NCI-H748 treated with DMSO at 0.1 percent for 48 hours (cell line): ENCODE data around the gene FBXO5.
"Not testable (repeated sequence)": the region's sequence is repeated elsewhere in the genome, so short reads cannot be mapped to it uniquely, and the experiment has no call there.

Experiments used
- DNase-seq: peaks from one replicate; lab custom pipeline; 2025; lab: John Stamatoyannopoulos, UW

FBXO5 gene, protein sequence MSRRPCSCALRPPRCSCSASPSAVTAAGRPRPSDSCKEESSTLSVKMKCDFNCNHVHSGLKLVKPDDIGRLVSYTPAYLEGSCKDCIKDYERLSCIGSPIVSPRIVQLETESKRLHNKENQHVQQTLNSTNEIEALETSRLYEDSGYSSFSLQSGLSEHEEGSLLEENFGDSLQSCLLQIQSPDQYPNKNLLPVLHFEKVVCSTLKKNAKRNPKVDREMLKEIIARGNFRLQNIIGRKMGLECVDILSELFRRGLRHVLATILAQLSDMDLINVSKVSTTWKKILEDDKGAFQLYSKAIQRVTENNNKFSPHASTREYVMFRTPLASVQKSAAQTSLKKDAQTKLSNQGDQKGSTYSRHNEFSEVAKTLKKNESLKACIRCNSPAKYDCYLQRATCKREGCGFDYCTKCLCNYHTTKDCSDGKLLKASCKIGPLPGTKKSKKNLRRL

GRCh38 chr6:152982904-152983636 lies at the start of gene FBXO5:
Gene FBXO5 (minus strand): TSS chr6:152983041. CDS start chr6:152982959, 82 bp downstream.
- DNase-seq = peak; percentile 94

- DNase-seq = peak; percentile 18
Observed at GRCh38 chr6:153032255-153032882, 49.5 kb upstream of the FBXO5 start.

DNA sequence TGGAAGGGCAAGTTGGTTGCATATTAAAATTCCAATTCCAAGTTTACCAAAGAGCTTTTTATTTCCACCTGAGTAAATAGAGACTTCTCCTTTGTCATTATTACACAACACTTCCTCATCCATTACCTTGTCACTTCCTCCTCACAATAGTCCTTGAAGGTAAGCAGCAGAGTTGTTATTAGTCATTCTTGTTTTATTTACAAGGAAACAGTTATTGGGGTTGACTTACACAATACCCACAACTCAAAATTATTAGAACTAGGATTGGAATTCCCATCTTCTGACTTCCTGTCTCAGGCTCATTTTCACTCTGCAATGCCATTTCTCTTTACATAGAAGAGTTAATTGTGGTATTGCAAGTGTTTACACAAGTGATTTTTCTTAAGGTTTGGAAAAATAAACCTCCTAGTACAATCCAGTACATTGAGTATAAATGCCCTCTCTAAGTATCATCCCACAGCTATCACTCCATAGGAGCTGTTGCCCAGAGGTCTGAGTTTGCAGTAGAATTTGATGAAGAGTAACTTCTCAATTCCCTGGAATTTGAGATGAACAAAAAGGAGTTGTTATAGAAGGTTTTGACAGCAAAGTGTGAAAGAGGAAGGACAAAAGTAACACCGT lies 48.6 kb upstream of the FBXO5 start:
- DNase-seq = no peak

DNA sequence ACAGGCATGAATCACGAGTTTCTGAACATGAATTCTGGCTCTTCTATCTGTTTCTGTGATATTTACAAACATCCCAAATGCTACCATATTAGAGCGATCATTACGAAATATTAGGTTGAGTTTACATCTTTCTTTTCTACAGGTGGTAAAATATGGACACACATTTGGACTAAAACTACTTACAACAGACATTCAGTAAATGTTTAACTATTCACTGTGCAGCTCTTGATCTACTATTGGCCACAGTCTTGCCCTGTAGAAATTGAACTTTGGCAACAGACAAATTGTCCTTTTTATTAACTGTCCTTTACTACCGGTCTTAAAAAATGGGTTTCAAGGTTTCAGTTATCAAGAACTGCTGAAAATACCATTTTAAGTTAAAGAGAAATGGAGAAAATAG lies 46.1 kb upstream of the FBXO5 start:
- no peak for DNase-seq

DNA sequence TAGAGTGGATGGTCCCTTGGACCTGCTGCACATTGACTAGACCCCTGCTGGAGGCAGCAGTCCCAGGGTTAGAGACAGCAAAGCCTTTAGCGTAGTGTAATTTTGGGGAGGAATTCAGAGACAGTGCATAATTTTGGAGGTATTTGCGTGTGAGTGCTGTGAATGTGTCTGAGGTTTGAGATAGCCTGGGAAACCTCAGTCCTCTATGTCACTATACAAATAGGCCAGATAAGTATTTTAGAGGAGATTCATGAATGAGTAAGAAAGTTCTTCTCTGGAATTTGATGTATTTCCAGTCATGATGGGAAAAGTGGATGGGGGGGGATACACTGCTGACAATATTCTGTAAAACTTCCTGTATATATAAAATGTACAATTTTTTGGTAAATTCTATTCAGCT lies 45.4 kb upstream of the FBXO5 start:
- DNase-seq = no peak

DNA sequence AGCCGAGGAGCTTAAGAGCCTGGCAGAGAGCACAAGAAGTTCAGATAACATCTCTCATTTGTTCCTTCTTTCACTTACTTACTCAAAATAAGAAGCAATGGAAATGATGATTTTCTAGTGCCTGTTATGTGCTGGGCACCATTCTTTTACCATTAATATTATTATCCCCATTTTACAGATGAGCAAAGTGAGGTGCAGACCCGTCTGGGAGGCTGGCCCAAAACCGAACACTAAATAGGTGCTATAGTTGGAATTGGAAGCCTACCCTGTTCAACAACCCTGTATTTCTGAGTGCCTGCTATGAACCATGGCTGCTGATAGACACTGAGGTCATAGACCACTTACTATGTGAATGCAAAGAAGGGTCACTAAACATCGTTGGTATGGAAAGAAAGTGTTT lies 44.6 kb upstream of the FBXO5 start:
- DNase-seq = no peak

DNA sequence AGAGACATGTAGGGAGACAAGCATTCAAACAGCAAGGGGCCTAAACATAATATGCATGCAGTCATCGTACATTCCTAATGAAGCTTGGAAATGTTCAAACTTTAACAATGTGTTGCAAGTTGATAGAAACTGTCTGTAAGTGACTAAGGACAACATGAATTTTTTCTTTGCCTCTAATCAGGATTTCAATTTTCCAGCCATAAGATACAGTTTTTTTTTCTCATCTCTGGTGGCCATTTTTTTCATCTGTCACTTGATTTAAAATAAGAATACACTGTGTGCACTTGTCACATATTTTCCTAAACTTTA lies 41.8 kb upstream of the FBXO5 start:
- no peak for DNase-seq

- peak; percentile 36 for DNase-seq
Observed at GRCh38 chr6:153023977-153024708, 41.3 kb upstream of the FBXO5 start.

DNA sequence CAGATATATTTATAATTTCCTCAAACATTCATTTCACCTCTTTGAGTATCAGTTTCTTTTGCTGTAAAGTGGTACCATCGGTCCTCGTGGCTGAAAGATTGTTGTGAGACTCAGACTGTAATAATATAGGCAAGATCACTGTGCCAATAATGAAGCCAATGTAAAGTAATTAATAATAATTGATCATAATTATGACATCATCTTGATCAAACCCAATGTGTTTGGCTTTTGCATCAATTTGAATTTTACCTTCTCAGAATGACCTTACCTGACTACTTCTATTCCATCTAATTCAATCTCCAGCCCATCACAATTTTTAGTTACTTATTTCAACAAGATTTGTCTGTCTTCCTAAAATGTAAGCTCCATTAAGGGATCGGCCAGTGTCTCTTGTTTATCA lies 35.5 kb upstream of the FBXO5 start:
- DNase-seq = no peak

GRCh38 chr6:153016846-153017245 lies 34.0 kb upstream of the FBXO5 start:
- DNase-seq = no peak

DNA sequence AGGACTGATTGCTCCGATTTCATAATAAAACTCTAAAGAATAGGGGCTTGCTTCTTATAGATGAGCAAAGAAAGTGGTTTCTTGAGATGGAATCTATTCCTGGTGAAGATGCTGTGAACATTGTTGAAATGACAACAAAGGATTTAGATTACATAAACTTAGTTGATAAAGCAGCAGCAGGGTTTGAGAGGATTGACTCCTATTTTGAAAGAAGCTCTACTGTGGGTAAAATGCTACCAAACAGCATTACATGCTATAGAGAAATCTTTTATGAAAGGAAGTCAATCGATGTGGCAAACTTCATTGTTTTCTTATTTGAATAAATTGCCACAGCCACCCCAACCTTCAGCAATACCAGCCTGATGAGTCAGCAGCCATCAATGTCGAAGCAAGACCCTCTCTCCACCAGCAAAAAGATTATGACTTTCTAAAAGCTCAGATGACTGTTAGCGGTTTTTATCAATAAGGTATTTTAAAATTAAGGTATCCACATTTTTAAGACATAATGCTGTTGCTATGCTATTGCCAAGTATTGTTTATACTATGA lies 32.3 kb upstream of the FBXO5 start:
- DNase-seq = no peak

DNA sequence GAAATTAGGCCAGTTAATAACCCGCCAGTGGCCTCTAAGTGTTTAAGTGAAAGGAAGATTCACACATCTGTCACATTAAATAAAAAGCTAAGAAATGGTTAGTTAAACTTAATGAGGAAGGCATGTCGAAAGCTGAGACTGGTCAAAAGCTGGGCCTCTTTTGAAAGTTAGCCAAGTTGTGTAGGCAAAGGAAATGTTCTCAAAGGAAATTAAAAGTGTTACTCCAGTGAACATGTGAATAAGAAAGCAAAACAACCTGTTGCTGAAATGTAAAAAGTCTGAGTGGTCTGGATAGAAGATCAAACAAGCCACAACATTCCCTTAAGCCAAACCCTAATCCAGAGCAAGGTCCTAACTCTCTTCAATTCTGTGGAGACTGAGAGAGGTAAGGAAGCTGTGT lies 30.6 kb upstream of the FBXO5 start:
- DNase-seq = no peak

DNA sequence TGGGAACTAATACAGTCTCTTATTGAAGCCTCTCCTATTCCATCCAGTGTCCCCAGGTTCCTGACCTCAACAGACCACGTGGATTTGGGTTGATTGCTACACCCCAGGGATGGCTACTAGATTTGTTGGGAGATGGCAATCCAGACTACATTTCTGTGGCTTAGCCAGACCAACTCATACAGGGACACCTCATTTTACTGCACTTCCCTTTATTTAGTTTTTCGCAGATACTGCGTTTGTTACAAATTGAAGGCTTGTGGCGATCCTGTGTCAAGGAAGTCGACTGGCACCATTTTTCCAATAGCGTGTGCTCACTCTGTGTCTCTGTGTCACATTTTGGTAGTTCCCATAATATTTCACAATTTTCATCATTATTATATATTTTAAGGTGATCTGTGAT lies 30.0 kb upstream of the FBXO5 start:
- no peak for DNase-seq

DNA sequence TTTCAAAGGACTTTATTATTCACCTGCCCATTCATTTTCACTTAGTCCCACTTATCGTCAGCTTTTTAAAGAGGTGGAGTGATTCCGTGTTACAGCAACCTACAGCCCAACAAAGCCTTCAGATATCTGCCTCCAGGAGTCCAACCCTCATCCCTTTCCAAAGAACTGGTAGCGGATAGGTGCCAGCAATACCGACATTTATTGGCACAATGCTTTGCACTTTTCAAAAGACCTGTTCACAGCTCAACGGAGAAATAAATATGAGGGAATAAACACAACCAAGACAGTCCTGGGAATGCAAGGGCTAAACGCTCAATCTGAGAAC lies 20.5 kb upstream of the FBXO5 start:
- DNase-seq = no peak

GRCh38 chr6:153002613-153003365 lies 19.9 kb upstream of the FBXO5 start, which contains the start of gene MTRF1L:
Gene MTRF1L (minus strand): TSS chr6:153002709. CDS start chr6:153002685, 24 bp downstream.
- peak; percentile 88 for DNase-seq

DNA sequence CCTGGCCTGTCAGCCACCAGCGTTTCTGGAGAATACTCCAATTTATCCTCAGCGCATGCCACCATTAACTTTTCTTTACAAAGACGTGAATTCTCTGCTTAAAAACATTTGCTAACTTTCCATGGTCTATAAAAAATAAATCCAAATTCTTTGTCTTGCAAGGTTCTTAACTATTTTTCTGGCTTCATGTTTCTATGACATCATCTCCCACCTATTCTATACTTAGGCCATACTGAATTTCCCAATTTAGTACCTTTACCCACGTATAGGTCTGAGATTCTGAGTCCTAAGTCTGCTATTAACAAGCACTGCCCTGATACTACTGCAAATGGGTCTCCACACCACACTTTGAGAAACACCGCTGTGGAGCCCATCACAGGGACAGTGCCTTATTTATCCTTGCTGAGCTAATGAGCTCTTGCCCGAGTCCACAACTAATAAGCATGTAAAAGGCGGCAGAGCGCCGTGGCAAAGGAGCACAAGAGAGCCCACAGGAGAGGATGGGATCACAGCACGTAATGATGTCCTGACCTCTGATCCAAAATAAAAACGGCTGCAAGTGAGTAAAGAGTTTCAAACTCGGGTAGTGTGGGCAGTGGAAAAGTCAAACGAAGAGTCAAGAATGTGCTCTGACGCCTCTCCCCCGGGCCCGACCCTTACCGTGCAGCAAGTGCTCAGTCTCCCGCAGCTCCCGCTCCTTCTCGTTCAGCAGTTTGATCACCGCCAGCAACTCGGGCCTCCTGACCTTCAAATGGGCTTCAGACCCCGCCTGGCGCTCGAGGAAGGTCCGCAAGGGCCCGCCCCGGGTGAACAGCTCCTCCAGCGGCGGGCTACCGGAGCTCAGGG lies 19.1 kb upstream of the FBXO5 start:
- no peak for DNase-seq

- not testable (repeated sequence) for DNase-seq
Observed at GRCh38 chr6:153000790-153001189, 17.9 kb upstream of the FBXO5 start.

GRCh38 chr6:153000243-153000642 lies 17.4 kb upstream of the FBXO5 start:
- DNase-seq = no peak

GRCh38 chr6:152999538-152999937 lies 16.7 kb upstream of the FBXO5 start:
- DNase-seq = not testable (repeated sequence)

- DNase-seq = no peak
Observed at GRCh38 chr6:152993847-152994246, 11.0 kb upstream of the FBXO5 start.
